Ishikawa (cell line): ENCODE results near the gene LCN10.

Source experiments
- CREB1 ChIP-seq: IDR thresholded peaks from 2 replicates; pipeline ENCODE4 v1.6.1; 2012; ENCODE audit warnings: low read depth
- EP300 ChIP-seq: IDR thresholded peaks from 2 replicates; pipeline ENCODE4 v1.6.1; 2012; ENCODE audit warnings: borderline replicate concordance
- MAX ChIP-seq: IDR thresholded peaks from 2 replicates; pipeline ENCODE4 v1.6.1; 2012
- NFIC ChIP-seq: IDR thresholded peaks from 2 replicates; pipeline ENCODE4 v1.6.1; 2012
- RAD21 ChIP-seq: IDR thresholded peaks from 2 replicates; pipeline ENCODE4 v1.6.1; 2012; ENCODE audit warnings: low read depth
- TAF1 ChIP-seq: IDR thresholded peaks from 2 replicates; pipeline ENCODE4 v1.6.1; 2012; ENCODE audit warnings: low read depth, mild to moderate bottlenecking
- TCF12 ChIP-seq: IDR thresholded peaks from 2 replicates; pipeline ENCODE4 v1.6.1; 2012; ENCODE audit warnings: low read depth
- TEAD4 ChIP-seq: IDR thresholded peaks from 2 replicates; pipeline ENCODE4 v1.6.1; 2012
- USF1 ChIP-seq: IDR thresholded peaks from 2 replicates; pipeline ENCODE4 v1.6.1; 2012
- YY1 ChIP-seq: IDR thresholded peaks from 2 replicates; pipeline ENCODE4 v1.6.1; 2012; ENCODE audit warnings: low read depth
- ZBTB7A ChIP-seq: IDR thresholded peaks from 2 replicates; pipeline ENCODE4 v1.6.1; 2012; ENCODE audit warnings: low read depth
- TF ChIP-seq, protein P1 (sequence below): IDR thresholded peaks from 2 replicates; pipeline ENCODE4 v1.6.1; 2012; ENCODE audit warnings: low read depth, mild to moderate bottlenecking

DNA sequence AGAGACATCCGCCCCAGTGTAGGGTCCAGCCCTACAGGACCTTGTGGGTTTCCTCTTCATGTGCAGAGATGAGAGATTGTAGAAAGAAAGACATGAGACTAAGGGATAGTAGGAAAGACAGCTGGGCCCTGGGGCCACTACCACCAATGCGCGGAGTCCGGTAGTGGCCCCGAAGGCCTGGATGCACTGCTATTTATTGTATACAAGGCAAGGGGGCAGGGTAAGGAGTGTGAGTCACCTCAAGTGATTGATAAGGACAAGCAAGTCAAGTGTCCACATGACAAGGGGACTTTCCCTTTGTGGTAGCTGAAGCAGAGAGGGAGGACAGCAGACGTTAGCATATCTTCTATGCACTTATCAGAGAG lies 42.2 kb upstream of the LCN10 start:
- no peak for TF ChIP-seq TEAD4
- TF ChIP-seq NFIC = no peak
- TF ChIP-seq TCF12 = no peak
- TF ChIP-seq MAX = no peak
- TF ChIP-seq RAD21 = no peak
- TF ChIP-seq, protein P1, sequence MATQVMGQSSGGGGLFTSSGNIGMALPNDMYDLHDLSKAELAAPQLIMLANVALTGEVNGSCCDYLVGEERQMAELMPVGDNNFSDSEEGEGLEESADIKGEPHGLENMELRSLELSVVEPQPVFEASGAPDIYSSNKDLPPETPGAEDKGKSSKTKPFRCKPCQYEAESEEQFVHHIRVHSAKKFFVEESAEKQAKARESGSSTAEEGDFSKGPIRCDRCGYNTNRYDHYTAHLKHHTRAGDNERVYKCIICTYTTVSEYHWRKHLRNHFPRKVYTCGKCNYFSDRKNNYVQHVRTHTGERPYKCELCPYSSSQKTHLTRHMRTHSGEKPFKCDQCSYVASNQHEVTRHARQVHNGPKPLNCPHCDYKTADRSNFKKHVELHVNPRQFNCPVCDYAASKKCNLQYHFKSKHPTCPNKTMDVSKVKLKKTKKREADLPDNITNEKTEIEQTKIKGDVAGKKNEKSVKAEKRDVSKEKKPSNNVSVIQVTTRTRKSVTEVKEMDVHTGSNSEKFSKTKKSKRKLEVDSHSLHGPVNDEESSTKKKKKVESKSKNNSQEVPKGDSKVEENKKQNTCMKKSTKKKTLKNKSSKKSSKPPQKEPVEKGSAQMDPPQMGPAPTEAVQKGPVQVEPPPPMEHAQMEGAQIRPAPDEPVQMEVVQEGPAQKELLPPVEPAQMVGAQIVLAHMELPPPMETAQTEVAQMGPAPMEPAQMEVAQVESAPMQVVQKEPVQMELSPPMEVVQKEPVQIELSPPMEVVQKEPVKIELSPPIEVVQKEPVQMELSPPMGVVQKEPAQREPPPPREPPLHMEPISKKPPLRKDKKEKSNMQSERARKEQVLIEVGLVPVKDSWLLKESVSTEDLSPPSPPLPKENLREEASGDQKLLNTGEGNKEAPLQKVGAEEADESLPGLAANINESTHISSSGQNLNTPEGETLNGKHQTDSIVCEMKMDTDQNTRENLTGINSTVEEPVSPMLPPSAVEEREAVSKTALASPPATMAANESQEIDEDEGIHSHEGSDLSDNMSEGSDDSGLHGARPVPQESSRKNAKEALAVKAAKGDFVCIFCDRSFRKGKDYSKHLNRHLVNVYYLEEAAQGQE = no peak
- TF ChIP-seq YY1 = no peak
- TF ChIP-seq CREB1 = no peak
- no peak for TF ChIP-seq EP300
- TF ChIP-seq ZBTB7A = no peak
- TF ChIP-seq USF1 = no peak
- no peak for TF ChIP-seq TAF1
